Kasumi-1 (cell line): ENCODE data around the gene CAMKMT.

Source experiments
- DNase-seq, 2 experiments: peaks; one replicate each; lab custom pipeline; 2025; lab: John Stamatoyannopoulos, UW

Gene CAMKMT

DNA sequence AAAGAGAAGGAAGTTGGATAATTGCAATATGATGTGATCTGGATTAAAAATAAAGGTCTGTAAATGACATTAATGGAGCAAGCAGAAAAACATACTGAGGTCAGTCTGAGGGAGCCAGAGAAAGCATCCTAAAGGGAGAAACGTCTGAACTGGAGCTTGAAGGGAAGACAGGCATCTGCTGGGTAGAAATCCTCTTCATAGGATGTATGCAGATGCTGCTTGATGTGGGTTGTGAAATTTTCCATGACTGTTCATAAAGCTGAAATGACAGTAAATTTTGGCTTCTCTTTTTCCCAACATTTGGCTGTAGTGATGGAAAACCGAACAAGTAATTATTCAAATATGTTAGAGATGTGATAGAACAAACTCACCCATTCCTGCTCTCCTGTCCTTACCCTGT is 287.6 kb downstream of the CAMKMT start:
- no peak for DNase-seq

DNA sequence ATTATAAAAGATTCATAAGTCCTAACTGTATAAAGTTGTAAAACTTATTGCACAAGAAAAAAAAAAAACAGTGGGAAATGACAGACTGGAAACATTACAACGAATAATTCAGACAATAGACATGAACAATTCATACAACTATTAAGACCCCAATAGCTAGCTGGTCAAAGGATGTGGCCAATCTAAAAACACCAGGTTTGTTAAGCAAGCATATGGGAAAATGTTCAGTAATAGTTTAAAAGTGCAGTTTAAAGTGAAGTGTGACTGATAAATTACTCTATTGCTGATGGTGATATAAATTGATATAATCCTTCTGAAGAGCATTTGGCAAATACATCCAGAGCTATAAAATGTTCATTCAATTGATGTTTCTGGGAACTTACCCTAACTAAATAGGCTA is 289.0 kb downstream of the CAMKMT start:
- DNase-seq: no peak

DNA sequence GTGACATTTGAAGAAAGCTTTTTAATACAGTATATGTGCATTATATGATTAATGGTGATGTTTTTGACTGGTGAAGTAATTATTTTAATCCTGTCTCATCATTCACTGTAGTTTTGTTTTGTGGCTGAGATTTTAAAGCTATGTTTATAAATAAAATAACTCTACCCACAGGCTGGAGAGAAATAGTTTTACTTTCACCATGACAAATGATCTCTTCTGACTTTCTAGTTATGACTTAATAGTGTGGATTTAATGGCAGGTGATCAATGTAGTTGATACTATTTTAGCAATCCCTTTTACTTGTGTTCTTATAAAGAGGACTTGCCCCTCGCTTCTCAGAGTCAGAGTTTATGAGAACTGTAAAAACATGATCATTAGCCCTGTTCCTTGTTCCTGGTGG is 290.2 kb downstream of the CAMKMT start:
- no peak for DNase-seq

GRCh38 chr2:44652701-44653100 is 291.0 kb downstream of the CAMKMT start:
- DNase-seq: no peak

GRCh38 chr2:44655401-44655864 is 293.7 kb downstream of the CAMKMT start:
- DNase-seq: no peak

DNA sequence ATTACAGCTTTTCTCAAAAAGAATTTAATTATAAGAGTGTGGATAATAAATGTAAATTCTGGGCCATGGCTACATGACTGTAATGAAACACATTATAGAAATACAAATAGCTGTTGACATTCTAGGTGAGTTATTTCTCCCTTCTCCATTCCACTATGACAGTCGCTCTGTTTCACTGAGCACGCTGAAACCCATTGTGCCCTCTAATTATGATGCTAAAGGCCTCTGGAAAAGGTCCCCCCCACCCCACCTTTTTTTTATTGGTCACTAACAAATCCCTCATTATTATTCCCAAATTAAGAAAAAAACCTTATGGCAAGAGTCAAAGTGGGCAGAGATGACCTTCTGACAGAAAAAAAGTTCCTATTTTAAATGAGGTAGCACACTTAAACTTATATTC is 294.7 kb downstream of the CAMKMT start:
- DNase-seq: no peak

- no peak for DNase-seq
Measured at GRCh38 chr2:44663471-44664073, 301.8 kb downstream of the CAMKMT start.

DNA sequence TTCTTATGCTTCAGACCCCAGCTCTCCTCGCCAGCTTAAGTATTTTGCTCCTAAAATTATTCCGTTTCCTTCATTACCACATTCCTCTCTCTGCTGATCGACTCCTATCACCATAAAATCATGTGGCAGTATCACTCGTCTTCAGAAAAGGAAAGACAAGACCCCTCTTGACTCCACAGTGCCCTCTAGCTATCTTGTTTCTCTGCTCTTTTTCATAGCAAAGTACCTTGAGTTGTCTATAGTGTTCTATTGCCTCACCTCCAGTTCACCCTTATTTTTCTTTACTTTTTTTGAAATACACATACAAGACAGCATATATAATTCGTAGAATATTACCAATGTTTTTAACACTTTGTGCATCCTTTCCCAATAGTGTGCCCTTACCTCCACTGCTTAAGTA is 306.6 kb downstream of the CAMKMT start:
- DNase-seq: peak; percentile 4 to 33

- DNase-seq: no peak
Measured at GRCh38 chr2:44671276-44671675, 309.5 kb downstream of the CAMKMT start.

DNA sequence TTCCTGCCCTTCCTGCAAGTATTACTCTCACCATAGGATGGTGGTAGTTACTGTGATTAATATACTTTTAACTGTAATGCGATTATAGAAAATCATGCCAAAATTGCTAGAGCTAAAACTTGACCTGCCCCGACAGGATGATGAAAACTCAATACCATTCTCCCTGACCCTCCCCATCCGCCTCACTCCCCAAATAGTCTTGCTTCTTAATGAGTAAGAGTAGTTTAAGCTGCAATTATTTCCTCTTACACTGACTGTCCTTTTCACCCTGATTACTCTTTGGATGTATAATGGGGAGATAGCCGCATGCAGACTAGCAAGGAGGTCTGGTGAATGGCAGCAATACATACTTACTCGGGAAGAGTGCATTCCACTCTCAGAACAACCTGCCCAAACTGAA is 310.2 kb downstream of the CAMKMT start:
- DNase-seq: no peak

DNA sequence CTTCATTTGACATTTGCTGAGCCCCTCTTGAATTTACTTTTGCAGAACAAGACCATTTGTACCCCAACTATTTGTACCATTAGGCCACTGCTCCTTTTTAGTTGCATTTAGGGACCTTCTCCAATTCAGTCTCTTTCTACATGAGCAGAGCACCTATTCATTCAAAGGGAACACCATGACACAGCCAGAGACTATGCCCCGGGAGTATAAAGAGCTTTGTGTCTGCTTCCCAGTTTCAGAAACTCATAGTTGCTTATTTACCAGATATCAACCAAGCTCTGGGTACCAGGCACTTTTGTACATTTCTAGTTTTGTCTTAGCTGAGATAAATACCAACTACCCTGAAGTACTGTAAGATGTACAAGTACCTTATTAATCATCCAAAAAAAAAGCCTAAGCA is 310.7 kb downstream of the CAMKMT start:
- no peak for DNase-seq

- DNase-seq: no peak
Measured at GRCh38 chr2:44674473-44675284, 312.9 kb downstream of the CAMKMT start.

GRCh38 chr2:44676379-44676778 is 314.6 kb downstream of the CAMKMT start:
- DNase-seq: no peak

GRCh38 chr2:44679584-44679983 is 317.8 kb downstream of the CAMKMT start:
- no peak for DNase-seq

DNA sequence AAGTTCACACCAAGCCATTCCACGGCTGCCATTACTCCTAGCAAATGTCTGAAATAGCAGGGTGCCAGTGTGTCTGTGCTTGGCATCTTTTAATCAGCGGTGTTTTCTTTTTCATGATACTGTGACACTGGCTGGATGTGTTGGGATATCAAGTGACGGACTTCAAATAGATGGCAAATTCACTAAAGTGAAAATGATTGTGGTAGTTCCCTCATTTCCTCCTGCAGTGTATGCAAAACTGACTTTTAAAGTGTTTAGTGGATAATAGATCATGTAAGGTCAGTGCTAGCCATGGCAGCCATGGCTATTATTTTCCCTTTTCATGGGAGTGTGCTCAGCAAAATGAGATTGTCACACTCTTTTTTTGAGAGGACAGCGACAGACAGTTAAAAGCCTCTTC is 318.2 kb downstream of the CAMKMT start:
- DNase-seq: no peak

DNA sequence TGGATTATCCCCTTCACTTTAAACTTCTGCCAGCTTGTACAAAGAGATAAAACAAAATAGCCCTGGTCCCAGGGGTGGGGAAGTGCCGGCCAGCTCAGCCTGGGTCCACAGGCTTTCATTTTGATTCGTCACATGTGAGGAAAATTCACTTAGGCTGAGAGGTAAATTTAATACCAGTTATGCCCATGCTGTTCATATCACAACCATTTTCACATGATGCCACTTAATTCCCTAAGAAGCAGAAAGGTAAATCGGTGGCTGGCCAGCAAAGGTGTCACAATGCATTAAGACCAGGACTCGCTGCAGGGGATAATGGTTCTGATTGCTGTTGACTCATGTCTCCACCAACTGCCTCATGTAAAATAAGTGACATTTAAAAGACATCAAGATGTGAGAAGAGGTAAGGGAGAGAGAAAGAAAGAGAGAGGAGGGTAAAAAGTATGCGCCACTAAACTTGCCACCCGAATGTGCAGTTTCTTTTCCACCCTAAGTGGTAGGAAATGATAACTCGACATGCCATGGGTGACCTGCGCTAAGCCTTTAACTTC is 318.8 kb downstream of the CAMKMT start:
- no peak for DNase-seq

GRCh38 chr2:44680983-44681531 is 319.3 kb downstream of the CAMKMT start:
- DNase-seq: no peak

GRCh38 chr2:44682459-44682858 is 320.7 kb downstream of the CAMKMT start:
- no peak for DNase-seq

DNA sequence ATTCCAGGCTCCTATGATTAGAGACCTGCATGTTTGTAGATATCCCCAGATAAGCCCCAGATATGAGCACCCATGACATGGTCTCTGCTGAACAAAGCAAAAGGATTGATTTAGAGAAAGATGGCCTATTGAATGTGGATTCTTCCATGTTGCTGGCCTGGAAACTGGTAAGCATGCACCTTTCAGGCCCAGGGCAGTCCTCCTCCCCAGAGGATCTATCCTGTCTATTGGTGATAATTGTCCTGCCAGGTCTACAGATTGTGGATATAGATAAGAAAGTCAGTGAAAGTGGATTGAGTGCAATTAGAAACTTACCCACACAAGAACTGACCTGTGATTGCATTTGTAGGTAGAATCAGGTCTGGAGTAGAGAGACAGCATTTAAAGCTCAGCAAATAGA is 322.8 kb downstream of the CAMKMT start:
- no peak for DNase-seq

DNA sequence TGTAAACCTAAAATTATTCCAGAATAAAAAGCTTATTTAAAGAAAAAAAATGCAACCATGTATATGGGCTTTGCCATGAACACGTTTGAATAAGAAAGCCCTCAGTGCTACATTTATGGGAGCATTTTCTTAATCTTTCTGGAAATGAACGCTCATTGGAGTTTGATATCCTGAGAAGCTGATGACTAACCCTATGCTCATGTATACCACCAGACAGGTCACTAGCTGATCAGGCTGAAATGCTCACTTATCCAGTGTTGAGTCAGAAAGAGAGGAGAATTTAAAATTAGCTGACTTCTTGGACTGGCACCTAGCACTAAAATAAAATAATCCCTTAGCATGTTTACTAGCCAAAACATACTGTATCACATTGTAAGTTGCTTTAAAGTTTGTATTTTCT is 324.8 kb downstream of the CAMKMT start:
- no peak for DNase-seq

DNA sequence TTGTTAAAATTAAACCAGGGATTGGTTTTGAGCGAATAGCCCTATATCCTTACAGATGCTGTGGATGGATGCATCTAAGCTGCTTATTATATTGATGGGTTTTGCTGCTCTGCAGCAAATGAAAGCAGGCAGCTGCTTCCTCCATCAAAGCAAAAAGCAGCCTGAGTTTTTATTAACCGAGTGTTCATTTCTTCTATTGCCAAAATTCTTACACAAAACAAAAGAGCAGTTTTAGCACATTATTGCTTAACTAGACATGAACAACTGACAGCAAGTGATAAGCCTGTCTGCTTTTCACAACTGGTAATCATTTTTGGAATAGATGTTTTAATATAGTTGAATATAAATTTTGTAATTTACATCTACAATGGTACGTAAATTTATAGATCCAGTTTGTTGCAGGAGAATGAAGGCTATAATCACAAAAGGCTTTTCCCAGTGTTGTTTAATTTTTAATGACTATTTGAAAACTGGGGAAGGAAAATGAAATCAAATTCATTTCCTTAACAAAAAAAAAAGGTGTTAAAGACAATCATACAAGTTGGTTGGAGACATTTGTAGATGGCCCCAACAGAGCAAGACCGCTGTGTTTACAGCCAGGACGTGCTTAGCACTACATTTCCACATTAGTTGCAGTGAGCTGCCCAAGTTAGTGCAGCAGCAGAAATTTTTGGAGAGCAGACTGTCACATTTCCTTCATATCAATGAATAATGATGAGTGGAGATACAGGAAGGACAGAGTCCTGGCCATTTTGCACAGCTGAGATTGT is 326.1 kb downstream of the CAMKMT start:
- no peak for DNase-seq

DNA sequence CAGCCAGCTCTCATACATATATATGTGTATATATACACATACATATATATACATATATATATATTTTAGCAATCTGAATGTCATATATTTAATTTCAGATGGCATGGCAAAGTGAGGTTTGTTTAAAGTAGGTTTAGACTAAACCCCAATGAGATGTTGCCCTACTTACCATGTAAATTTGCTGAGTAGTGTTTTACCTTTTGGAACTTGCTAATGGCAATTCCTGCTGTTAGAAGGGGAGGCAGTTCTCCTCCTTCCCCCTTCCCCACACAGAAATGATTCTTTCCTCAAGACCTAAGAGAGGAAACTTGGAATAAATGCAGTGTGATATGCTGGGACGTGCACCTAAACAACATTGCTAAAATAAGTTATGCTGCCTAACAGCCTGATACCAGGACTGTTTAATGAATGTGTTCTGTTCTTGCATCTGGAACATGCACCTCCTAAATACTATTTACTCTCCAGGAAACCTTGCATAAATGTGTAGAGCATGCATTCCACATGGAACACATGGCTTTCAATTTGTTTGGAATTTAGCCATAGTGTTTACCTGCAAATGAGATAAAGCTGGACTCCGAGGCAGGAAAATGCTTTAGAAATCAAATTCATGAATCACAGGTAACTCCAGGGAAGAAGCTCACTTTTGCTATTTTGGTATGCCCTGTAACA is 326.8 kb downstream of the CAMKMT start:
- no peak for DNase-seq
